Uterus (tissue), 2 donors: Measurements from ENCODE around the gene MICAL3.

Experiments
- CTCF ChIP-seq, 4 experiments: fragments of 200-600 bp in 2 of 4; fragments of 450-650 bp in 2 of 4; sonication (generic) in 2 of 4; IDR thresholded peaks; one replicate each; pipeline ENCODE4 v1.5.1; 2016 to 2019; ENCODE audit warnings: antibody characterized with exemption in 4 of 4, mild to moderate bottlenecking in 2 of 4, moderate library complexity in 1 of 4
- POLR2A ChIP-seq, 2 donors: fragments of 450-650 bp; IDR thresholded peaks; one replicate each; pipeline ENCODE4 v1.6.1; 2016; ENCODE audit warnings: antibody characterized with exemption in 2 of 2, mild to moderate bottlenecking in 1 of 2, moderate library complexity in 1 of 2

GRCh38 chr22:17875156-17875555 is 149.2 kb downstream of the MICAL3 start:
- TF ChIP-seq CTCF (IDR thresholded peaks at IDR 0.05), result no peak
- no peak for TF ChIP-seq POLR2A (IDR thresholded peaks at IDR 0.05)
